CD8-positive, alpha-beta memory T cell (primary cell): ENCODE results near the gene GIMAP8. TPM values are rescaled to one million over a fixed set of nuclear protein-coding genes. Genes with fewer than 3 reads are reported as not detected.
A peak's percentile ranks its signal among the peaks of the same experiment; 100 is the strongest.

ENCODE experiments used
- CTCF ChIA-PET: fragments of 350-600 bp; sonication (Branson Sonifier 250); formaldehyde crosslinking; loops from one replicate; lab custom pipeline; 2021; ENCODE audit warnings: antibody characterized with exemption; lab: Charles Lee
- POLR2A ChIA-PET: fragments of 350-600 bp; sonication (Branson Sonifier 250); formaldehyde crosslinking; loops from one replicate; lab custom pipeline; 2021; ENCODE audit warnings: antibody characterized with exemption; lab: Charles Lee
- DNase-seq, 5 donors: peaks; one replicate each; pipeline versions ENCODE4 v3.0.0 to v3.0.0-alpha.2; 2020 to 2022; ENCODE audit warnings: mixed read lengths in 1 of 5
- H3K27ac ChIP-seq: one replicate; pipeline ENCODE4 v1.7.0; 2013; ENCODE audit warnings: low read depth, mild to moderate bottlenecking, low read length, moderate library complexity
- H3K27me3 ChIP-seq: 2 replicates; pipeline ENCODE4 v1.7.0; 2013; ENCODE audit warnings: low read length, mild to moderate bottlenecking; ENCODE audit not compliant: insufficient read depth, poor library complexity, severe bottlenecking
- H3K36me3 ChIP-seq: 2 replicates; pipeline ENCODE4 v1.7.0; 2013; ENCODE audit warnings: mild to moderate bottlenecking, low read length, moderate library complexity; ENCODE audit not compliant: insufficient read depth
- H3K4me1 ChIP-seq: 2 replicates; pipeline ENCODE4 v1.7.0; 2013; ENCODE audit warnings: mild to moderate bottlenecking, low read length, moderate library complexity; ENCODE audit not compliant: insufficient read depth
- H3K4me3 ChIP-seq: 2 replicates; pipeline ENCODE4 v1.7.0; 2013; ENCODE audit warnings: mild to moderate bottlenecking, low read length
- H3K9me3 ChIP-seq: 2 replicates; pipeline ENCODE4 v1.7.0; 2013; ENCODE audit warnings: mild to moderate bottlenecking, low read length
- H3K27ac Mint-ChIP-seq, 8 donors: one replicate each; pipeline ENCODE4 v1.8.0; 2020 to 2021; ENCODE audit warnings: mixed read lengths in 8 of 8, mild to moderate bottlenecking in 6 of 8, inconsistent platforms in 3 of 8, moderate library complexity in 3 of 8
- H3K27me3 Mint-ChIP-seq, 2 donors: one replicate each; pipeline ENCODE4 v1.8.0; 2020 to 2021; ENCODE audit warnings: mixed read lengths in 2 of 2, mild to moderate bottlenecking in 1 of 2, moderate library complexity in 1 of 2
- H3K36me3 Mint-ChIP-seq, 3 donors: one replicate each; pipeline ENCODE4 v1.8.0; 2020 to 2021; ENCODE audit warnings: mixed read lengths in 3 of 3, inconsistent platforms in 1 of 3, mild to moderate bottlenecking in 1 of 3
- H3K4me1 Mint-ChIP-seq, 3 donors: one replicate each; pipeline ENCODE4 v1.8.0; 2020 to 2021; ENCODE audit warnings: mixed read lengths in 3 of 3, inconsistent platforms in 1 of 3, mild to moderate bottlenecking in 1 of 3
- H3K4me3 Mint-ChIP-seq, 7 donors: one replicate each; pipeline ENCODE4 v1.8.0; 2020 to 2021; ENCODE audit warnings: mixed read lengths in 7 of 7, mild to moderate bottlenecking in 6 of 7, moderate library complexity in 4 of 7, inconsistent platforms in 2 of 7
- H3K9me3 Mint-ChIP-seq, 5 donors: one replicate each; pipeline ENCODE4 v1.8.0; 2020 to 2022; ENCODE audit warnings: mixed read lengths in 5 of 5, mild to moderate bottlenecking in 3 of 5, moderate library complexity in 2 of 5, inconsistent platforms in 1 of 5
- polyA plus RNA-seq: library from polyadenylated mRNA; unstranded; fragments of 300-500 nt; fragmentation: Illumina TruSeq; gene quantifications from one replicate; pipeline ENCODE4 v1.2.3, GENCODE V29; 2021
- total RNA-seq, 2 experiments: library from RNA; stranded (reverse); gene quantifications; one replicate each; pipeline ENCODE4 v1.2.3, GENCODE V29; 2021

GIMAP8 gene
- total and polyA plus RNA-seq, 3 experiments from 2014 or later = 11.8 to 30.1 (median 12.3) TPM

DNA sequence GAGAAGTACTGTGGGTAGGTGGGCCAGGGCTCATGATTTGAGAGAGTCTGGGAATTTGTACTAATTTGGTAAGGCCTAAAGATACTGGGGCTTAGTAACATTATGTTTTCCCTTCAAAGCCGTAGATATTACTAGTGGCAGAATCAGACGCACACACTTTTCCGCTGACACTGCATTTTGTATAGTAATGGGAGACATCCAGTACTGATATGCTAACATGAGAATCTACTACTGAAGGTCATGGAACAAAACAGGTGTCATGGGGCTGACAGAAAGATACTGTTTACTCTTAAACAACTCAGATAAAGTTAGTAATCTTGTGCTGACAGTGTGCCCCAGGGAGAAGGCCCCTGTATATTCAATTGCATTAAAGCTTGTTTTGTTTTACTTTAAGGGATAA, 53.2 kb downstream of the GIMAP8 start:
- Mint-ChIP-seq H3K9me3 (peaks cover 0 to 24% (median 10%) of the 10 kb centered on the region in 5 donors), H3K4me1 (peaks cover 83 to 94% (median 94%) of the 10 kb centered on the region in 3 donors), H3K27me3 (no peaks in the 10 kb centered on the region), H3K36me3 (peaks cover 5 to 21% (median 6%) of the 10 kb centered on the region in 3 donors), H3K4me3 (peak overlapping the region in 6 of 7 donors; percentile 56 to 73 (median 68)), H3K27ac (peak overlapping the region; percentile 52 to 91 (median 84))
- H3K27me3 ChIP-seq = no peaks in the 10 kb centered on the region
- H3K9me3 ChIP-seq = no peaks in the 10 kb centered on the region
- DNase-seq = no peak
- H3K36me3 ChIP-seq = no peaks in the 10 kb centered on the region
- peak overlapping the region; percentile 10 for H3K27ac ChIP-seq
- POLR2A ChIA-PET = no interaction called here
- H3K4me1 ChIP-seq = peaks cover 58% of the 10 kb centered on the region
- CTCF ChIA-PET = interaction anchor here (1.4 to 2.7 kb wide), 3 partner anchors 11 to 54 kb away, joined by 3 to 11 read pairs (median 11); partner anchors contain the start of gene GIMAP7
- H3K4me3 ChIP-seq = peak overlapping the region; percentile 5

DNA sequence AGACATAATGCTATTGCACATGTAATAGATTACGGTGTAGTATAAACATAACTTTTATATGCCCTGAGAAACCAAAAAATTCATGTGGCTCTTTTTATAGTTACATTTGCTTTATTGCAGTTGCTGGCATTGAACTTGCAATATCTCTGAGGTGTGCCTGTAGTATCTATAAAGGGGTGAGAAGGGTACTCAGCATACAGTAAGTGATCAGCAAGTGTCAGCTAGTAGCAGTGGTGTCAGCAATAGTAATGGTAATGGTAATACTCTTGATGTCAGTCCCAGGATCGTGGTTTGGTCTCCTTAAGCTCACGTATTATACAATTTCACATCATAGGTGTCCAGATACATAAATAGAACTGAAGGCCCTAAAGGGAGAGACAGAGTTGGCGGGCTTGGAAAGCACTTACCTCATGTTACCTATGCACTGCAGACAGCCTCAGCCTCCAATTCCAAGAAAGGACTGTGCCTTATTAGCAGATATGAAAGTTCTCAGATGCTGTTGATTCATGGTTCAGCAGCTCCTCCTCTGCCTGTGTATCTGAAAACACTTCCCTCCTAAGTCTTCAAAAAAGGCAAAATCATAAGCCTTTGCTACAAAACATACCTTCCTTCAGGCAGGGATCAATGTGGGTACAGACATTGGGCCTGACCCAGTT, 57.6 kb downstream of the GIMAP8 start:
- H3K9me3 ChIP-seq = no peaks in the 10 kb centered on the region
- H3K27ac ChIP-seq = no peak overlapping the region
- no peaks in the 10 kb centered on the region for H3K27me3 Mint-ChIP-seq
- H3K4me3 ChIP-seq = peak overlapping the region; percentile 41
- peaks cover 5 to 15% (median 14%) of the 10 kb centered on the region in 5 donors for H3K9me3 Mint-ChIP-seq
- no peaks in the 10 kb centered on the region for H3K36me3 ChIP-seq
- peak overlapping the region; percentile 68 to 92 (median 88) for H3K27ac Mint-ChIP-seq
- peaks cover 89% of the 10 kb centered on the region for H3K4me1 ChIP-seq
- ChIA-PET CTCF (interaction anchor here (2.7 kb wide), 1 partner anchor 59 kb away, joined by 8 read pairs; no protein-coding TSS in a partner anchor), POLR2A (no interaction called here)
- H3K36me3 Mint-ChIP-seq = peaks cover 2 to 16% (median 5%) of the 10 kb centered on the region in 3 donors
- H3K27me3 ChIP-seq = no peaks in the 10 kb centered on the region
- peaks cover 90 to 97% (median 96%) of the 10 kb centered on the region in 3 donors for H3K4me1 Mint-ChIP-seq
- no peak for DNase-seq
- H3K4me3 Mint-ChIP-seq = peak overlapping the region; percentile 55 to 79 (median 72)

GRCh38 chr7:150511048-150511447, 60.6 kb downstream of the GIMAP8 start:
- no peaks in the 10 kb centered on the region for H3K27me3 Mint-ChIP-seq
- H3K4me3 Mint-ChIP-seq = peak overlapping the region; percentile 24 to 99 (median 40)
- H3K27me3 ChIP-seq = no peaks in the 10 kb centered on the region
- H3K27ac Mint-ChIP-seq = peak overlapping the region; percentile 54 to 96 (median 78)
- peaks cover 9 to 20% (median 18%) of the 10 kb centered on the region in 3 donors for H3K36me3 Mint-ChIP-seq
- peaks cover 79 to 86% (median 83%) of the 10 kb centered on the region in 3 donors for H3K4me1 Mint-ChIP-seq
- peaks cover 78% of the 10 kb centered on the region for H3K4me1 ChIP-seq
- H3K27ac ChIP-seq = no peak overlapping the region
- H3K9me3 ChIP-seq = no peaks in the 10 kb centered on the region
- peaks cover 5 to 15% (median 14%) of the 10 kb centered on the region in 5 donors for H3K9me3 Mint-ChIP-seq
- no peak for DNase-seq
- POLR2A ChIA-PET = interaction anchor here (0.6 to 1.4 kb wide), 5 partner anchors 9 to 234 kb away, joined by 3 to 7 read pairs (median 3); no protein-coding TSS in a partner anchor
- peak overlapping the region; percentile 8 for H3K4me3 ChIP-seq
- CTCF ChIA-PET = interaction anchor here (0.7 to 7.5 kb wide), 8 partner anchors 30 to 244 kb away, joined by 3 to 99 read pairs (median 4); partner anchors contain the start of genes GIMAP4 and GIMAP8
- H3K36me3 ChIP-seq = no peaks in the 10 kb centered on the region

DNA sequence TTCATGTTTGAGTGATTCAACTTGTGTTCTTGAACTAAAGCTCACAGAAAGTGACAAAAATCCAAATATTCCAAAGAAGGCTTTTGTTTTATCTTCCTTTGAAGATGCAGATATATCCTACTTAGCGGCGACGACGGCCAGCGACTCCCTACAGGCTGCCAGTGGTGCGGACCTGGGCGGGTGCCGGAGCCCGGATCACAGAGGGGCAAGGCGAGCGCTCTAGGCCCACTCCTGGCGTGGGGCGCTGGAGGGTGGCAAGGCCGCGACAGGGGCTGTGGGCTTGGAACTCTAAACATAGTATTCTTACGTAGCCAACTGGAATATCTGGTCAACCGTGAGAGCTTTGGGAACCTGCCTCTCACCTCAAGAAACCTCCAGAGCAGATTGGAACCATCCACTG, 63.3 kb downstream of the GIMAP8 start:
- Mint-ChIP-seq H3K9me3 (peaks cover 5 to 15% (median 14%) of the 10 kb centered on the region in 5 donors), H3K36me3 (peaks cover 26 to 42% (median 41%) of the 10 kb centered on the region in 3 donors), H3K4me1 (peaks cover 53 to 59% (median 58%) of the 10 kb centered on the region in 3 donors), H3K27me3 (no peaks in the 10 kb centered on the region), H3K27ac (peak overlapping the region; percentile 90 to 99 (median 96)), H3K4me3 (peak overlapping the region; percentile 98 to 100 (median 100))
- no peaks in the 10 kb centered on the region for H3K36me3 ChIP-seq
- DNase-seq = no peak
- H3K27me3 ChIP-seq = no peaks in the 10 kb centered on the region
- peak overlapping the region; percentile 77 for H3K27ac ChIP-seq
- no peaks in the 10 kb centered on the region for H3K9me3 ChIP-seq
- ChIA-PET CTCF (interaction anchor here (1.0 to 7.5 kb wide), 8 partner anchors 9 to 242 kb away, joined by 4 to 99 read pairs (median 12); partner anchors contain the start of genes GIMAP6 and GIMAP8), POLR2A (interaction anchor here (0.6 to 6.6 kb wide), 6 partner anchors 32 to 163 kb away, joined by 3 to 76 read pairs (median 6); partner anchors contain the start of genes GIMAP4 and GIMAP8)
- H3K4me1 ChIP-seq = peaks cover 56% of the 10 kb centered on the region
- peak overlapping the region; percentile 97 for H3K4me3 ChIP-seq

- Histone ChIP-seq H3K4me3 (peak within 1 kb of the TSS; percentile 97), H3K9me3 (no peaks in the 10 kb centered on the region), H3K4me1 (peaks cover 46% of the 10 kb centered on the region), H3K27ac (peak within 1 kb of the TSS; percentile 77), H3K36me3 (peaks cover 3% of the 10 kb centered on the region), H3K27me3 (no peaks in the 10 kb centered on the region)
- peaks cover 4 to 15% (median 14%) of the 10 kb centered on the region in 5 donors for H3K9me3 Mint-ChIP-seq
- DNase-seq = peak; percentile 7 to 84 (median 68)
- H3K36me3 Mint-ChIP-seq = peaks cover 29 to 51% (median 45%) of the 10 kb centered on the region in 3 donors
- ChIA-PET CTCF (interaction anchor here (0.7 to 7.5 kb wide), 16 partner anchors 10 to 241 kb away, joined by 3 to 99 read pairs (median 6); partner anchors contain the start of genes GIMAP1, GIMAP4, GIMAP6 and GIMAP8), POLR2A (interaction anchor here (0.6 to 6.6 kb wide), 18 partner anchors 9 to 240 kb away, joined by 3 to 76 read pairs (median 4); partner anchors contain the start of genes GIMAP1, GIMAP4, GIMAP6 and GIMAP8)
- H3K27ac Mint-ChIP-seq = peak within 1 kb of the TSS; percentile 90 to 99 (median 96)
- H3K4me3 Mint-ChIP-seq = peak within 1 kb of the TSS; percentile 98 to 100 (median 100)
- H3K27me3 Mint-ChIP-seq = no peaks in the 10 kb centered on the region
- peaks cover 45 to 49% (median 49%) of the 10 kb centered on the region in 3 donors for H3K4me1 Mint-ChIP-seq
Measured at GRCh38 chr7:150514748-150515222, 64.4 kb downstream of the GIMAP8 start, which contains the start of gene GIMAP7. Gene GIMAP7 (plus strand): TSS chr7:150514872. CDS start chr7:150519975, 5,103 bp downstream.

- Mint-ChIP-seq H3K27me3 (no peaks in the 10 kb centered on the region), H3K4me3 (peak overlapping the region; percentile 98 to 100 (median 100)), H3K36me3 (peaks cover 36 to 56% (median 46%) of the 10 kb centered on the region in 3 donors), H3K9me3 (peaks cover 0 to 11% (median 9%) of the 10 kb centered on the region in 5 donors), H3K4me1 (peaks cover 43 to 49% (median 46%) of the 10 kb centered on the region in 3 donors), H3K27ac (peak overlapping the region; percentile 90 to 99 (median 96))
- Histone ChIP-seq H3K27me3 (no peaks in the 10 kb centered on the region), H3K27ac (peak overlapping the region; percentile 77), H3K36me3 (peaks cover 10% of the 10 kb centered on the region), H3K9me3 (no peaks in the 10 kb centered on the region), H3K4me3 (peak overlapping the region; percentile 97), H3K4me1 (peaks cover 39% of the 10 kb centered on the region)
- POLR2A ChIA-PET = interaction anchor here (0.9 to 6.6 kb wide), 14 partner anchors 11 to 240 kb away, joined by 3 to 76 read pairs (median 5); partner anchors contain the start of genes GIMAP1, GIMAP4, GIMAP6 and GIMAP8
- DNase-seq = no peak
- CTCF ChIA-PET = interaction anchor here (1.0 to 7.5 kb wide), 13 partner anchors 11 to 240 kb away, joined by 3 to 99 read pairs (median 8); partner anchors contain the start of genes GIMAP1, GIMAP4, GIMAP6 and GIMAP8
Measured at GRCh38 chr7:150515248-150516147, 65.1 kb downstream of the GIMAP8 start.
